Right cardiac atrium (tissue), 5 donors: ENCODE measurements around the gene HDGF. TPM values are rescaled to one million over a fixed set of nuclear protein-coding genes. Genes with fewer than 3 reads are reported as not detected.
A peak's percentile ranks its signal among the peaks of the same experiment; 100 is the strongest.

Experiments used
- ATAC-seq, 2 donors: fragments of 200-7000 bp; cut with Tn5 transposase; one replicate each; pipeline versions ENCODE4 v1.8.0 to v1.9.1; 2020; ENCODE audit warnings: moderate library complexity in 2 of 2, mild to moderate bottlenecking in 1 of 2
- DNase-seq, 3 donors: peaks; one replicate each; pipeline ENCODE4 v3.0.0-alpha.2; 2020
- H3K27ac ChIP-seq: one replicate; pipeline ENCODE4 v1.5.1; 2013; ENCODE audit warnings: mild to moderate bottlenecking, low read length, control low read depth, moderate library complexity
- H3K27me3 ChIP-seq: one replicate; pipeline ENCODE4 v1.6.1; 2013; ENCODE audit not compliant: control insufficient read depth, insufficient read depth
- H3K4me1 ChIP-seq: one replicate; pipeline ENCODE4 v1.6.1; 2013; ENCODE audit warnings: low read length; ENCODE audit not compliant: control insufficient read depth, insufficient read depth
- H3K4me3 ChIP-seq: one replicate; pipeline ENCODE4 v1.5.1; 2013; ENCODE audit warnings: low read length, control low read depth
- H3K9me3 ChIP-seq: one replicate; pipeline ENCODE4 v1.6.1; 2013; ENCODE audit warnings: low read length; ENCODE audit not compliant: control insufficient read depth
- WGBS: extraction: QIAGEN DNeasy Blood & Tissue Kit; methylation state at CpG from one replicate; pipeline ENCODE4 v1.1.7; 2013; 5-methylcytosine and 5-hydroxymethylcytosine counted together
- intact Hi-C, 4 donors: fragments of 100-400 bp; cut with DNase I; formaldehyde crosslinking; loops; one replicate each; pipeline versions ENCODE4 v1.11.0 to v1.14.0; 2022 to 2023
- polyA plus RNA-seq: library from polyadenylated mRNA; stranded (reverse); fragments of 200-250 nt; gene quantifications from one replicate; pipeline ENCODE4 v1.2.3, GENCODE V29; 2013
- total RNA-seq, 4 donors: library from RNA; stranded (reverse); fragmentation: NEBNext Ultra II Directional; extraction: Animal tissue kit (Norgen Biotek cat#: 25700); gene quantifications; one replicate each; pipeline ENCODE4 v1.2.1, GENCODE V29; 2021
- donor health status: healthy with polysubstance abuse.
- donor health status: DM: no; HTN: yes; CAD: no.
- donor health status: DM: no; HTN: no; CAD: no.
- donor health status: DM: no; HTN: yes; CAD: no; lungs with severe emphysema.
- donor health status: DM: yes; HTN: yes; CAD: no.

HDGF gene
- total and polyA plus RNA-seq, 5 donors: 124 to 171 (median 153) TPM

DNA sequence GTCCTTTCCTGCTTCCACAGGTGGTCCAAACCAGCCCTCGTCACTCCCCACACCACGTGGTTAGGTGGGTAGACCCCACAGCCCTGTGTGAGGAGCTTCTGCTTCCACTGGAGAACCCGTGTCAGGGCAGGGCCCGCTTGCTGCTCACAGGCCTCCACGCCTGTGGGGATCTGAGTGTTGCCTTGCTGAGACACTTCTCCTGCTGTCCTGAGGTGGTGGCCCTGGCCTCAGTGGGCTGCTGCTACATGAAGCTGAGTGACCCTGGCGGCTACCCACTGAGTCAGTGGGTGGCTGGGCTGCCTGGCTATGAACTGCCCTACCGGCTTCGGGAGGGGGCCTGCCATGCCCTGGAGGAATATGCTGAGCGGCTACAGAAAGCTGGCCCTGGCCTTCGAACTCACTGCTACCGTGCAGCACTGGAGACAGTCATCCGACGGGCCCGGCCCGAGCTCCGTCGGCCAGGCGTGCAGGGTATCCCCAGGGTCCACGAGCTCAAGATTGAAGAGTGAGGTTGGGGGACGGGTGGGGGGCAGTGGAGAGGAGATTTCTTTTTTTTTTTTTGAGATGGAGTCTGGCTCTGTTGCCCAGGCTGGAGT is 17.4 kb downstream of the HDGF start:
- 93% methylated on average over 20 of the region's 20 CpGs for WGBS
- no peaks in the 10 kb centered on the region for H3K27me3 ChIP-seq
- H3K4me3 ChIP-seq: no peak overlapping the region
- no peaks in the 10 kb centered on the region for H3K9me3 ChIP-seq
- ATAC-seq: no peak
- H3K27ac ChIP-seq: no peak overlapping the region
- intact Hi-C loops: no loop called here
- H3K4me1 ChIP-seq: no peaks in the 10 kb centered on the region
- peak in 1 of 3 donors; percentile 53 for DNase-seq

DNA sequence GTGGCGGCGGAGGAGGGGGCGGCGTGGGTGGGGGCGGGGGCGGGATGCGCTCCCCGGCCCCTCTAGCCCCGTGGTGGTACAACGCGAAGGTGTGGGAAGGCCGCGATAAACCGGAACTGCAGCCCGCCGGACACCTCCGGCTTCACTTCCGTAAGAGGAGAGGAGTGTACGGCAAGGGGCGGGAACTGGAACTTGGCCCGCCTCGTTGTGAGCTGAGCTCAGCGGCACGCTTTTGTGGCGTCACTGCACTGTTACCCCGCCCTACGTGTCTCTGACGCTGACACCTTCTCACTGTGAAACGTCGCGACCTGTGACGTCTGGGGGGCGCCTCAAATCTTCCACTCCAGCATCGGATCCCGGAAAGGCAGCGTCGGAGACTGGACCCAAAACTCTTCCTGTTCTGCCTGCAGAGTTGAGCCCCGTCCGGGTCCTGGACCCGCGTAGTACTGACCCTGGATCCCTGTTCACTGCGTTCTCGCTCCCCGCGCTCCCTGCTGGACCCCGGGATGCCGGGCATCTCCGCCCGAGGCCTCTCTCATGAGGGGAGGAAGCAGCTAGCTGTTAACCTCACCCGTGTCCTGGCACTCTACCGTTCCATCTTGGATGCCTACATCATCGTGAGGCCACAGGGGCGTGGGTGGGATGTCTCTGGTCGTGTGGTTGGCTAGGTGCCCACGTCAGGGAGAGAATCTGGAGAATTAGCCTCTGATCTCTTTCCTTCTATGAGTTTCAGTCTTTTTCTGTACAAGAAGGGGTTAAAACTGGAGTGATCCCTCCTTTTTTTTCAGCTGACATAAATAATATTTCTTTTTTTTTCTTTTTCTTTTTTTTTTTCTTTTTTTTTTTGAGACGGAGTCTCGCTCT is 22.6 kb downstream of the HDGF start, which contains the start of gene ISG20L2:
ISG20L2 (minus strand) TSS at position 168 of the 864 bp plus-strand sequence. CDS start 1,114 bp downstream, outside the sequence.
- Histone ChIP-seq H3K4me1 (peaks cover 18% of the 10 kb centered on the region), H3K4me3 (peak within 1 kb of the TSS; percentile 64), H3K27ac (peak within 1 kb of the TSS; percentile 78), H3K9me3 (no peaks in the 10 kb centered on the region), H3K27me3 (no peaks in the 10 kb centered on the region)
- ATAC-seq: peak; percentile 96 to 97
- DNase-seq: peak; percentile 98 to 99 (median 99)
- WGBS: under 1% methylated on average over 57 of the region's 57 CpGs
- intact Hi-C loops: loop anchor here in 2 of 4 donors (5.0 to 10.0 kb wide), 2 partner anchors 42 to 46 kb away; no protein-coding TSS in a partner anchor

DNA sequence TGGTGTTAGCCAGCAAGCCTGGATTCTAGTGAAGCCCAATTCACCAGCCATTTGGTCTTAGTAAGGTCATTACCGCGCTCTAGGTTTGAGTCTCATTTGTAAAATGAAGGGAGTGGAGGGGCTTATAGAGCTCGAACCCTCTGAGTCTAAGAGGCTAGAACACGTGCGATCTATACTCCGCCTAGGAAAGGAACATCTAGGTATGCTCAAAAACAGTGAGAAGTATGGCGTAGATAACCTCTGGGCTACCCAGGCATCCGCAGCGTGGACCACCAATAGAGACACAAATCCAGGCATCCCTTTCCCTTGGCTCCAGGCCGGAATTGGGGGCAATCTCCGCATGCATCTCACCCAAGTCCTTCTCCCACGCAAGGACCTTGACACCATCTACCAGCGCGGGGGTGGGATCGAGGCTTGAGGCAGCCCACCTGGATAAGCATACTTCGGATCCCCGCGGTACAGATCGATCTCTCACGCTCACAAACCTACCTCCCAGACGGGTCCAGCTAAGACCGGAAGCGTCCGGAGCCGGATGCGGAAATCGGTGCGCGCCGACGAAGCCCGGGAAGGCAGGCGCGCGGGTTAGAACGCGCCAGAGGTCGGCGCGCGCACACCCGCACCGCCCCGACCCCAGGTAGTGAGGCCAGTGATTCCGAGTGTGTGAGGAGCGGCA is 23.4 kb downstream of the HDGF start, which contains the start of gene METTL25B:
METTL25B (plus strand) TSS at position 544 of the 673 bp plus-strand sequence. CDS start 636 bp downstream, outside the sequence.
- no peaks in the 10 kb centered on the region for H3K9me3 ChIP-seq
- DNase-seq (peak; percentile 87 to 93 (median 93)), ATAC-seq (peak; percentile 84 to 85)
- H3K27ac ChIP-seq: peak within 1 kb of the TSS; percentile 78
- H3K4me1 ChIP-seq: peaks cover 18% of the 10 kb centered on the region
- intact Hi-C loops: loop anchor here in 3 of 4 donors (2.0 to 10.0 kb wide), 3 partner anchors 37 to 47 kb away; no protein-coding TSS in a partner anchor
- WGBS: under 1% methylated on average over 46 of the region's 46 CpGs
- no peaks in the 10 kb centered on the region for H3K27me3 ChIP-seq
- H3K4me3 ChIP-seq: peak within 1 kb of the TSS; percentile 64

DNA sequence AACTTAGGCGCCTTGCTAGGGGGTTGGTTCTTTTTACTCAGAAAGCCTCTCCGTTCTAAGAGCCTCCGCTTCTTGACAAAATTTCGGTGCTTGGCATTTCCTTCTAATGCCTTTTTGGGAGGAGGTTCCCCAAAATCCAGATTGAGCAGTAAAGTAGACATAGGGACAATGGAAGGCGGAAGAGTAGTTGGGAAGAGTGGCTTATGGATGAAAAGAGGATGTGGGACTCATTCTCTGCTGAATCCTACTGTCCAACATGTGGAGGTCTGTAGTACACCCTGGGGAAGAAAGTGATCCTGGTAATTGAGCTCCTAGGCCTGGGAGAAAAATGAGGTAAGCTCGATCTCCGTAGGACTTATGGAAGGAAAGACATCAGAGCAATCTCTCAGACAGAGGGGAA is 24.0 kb downstream of the HDGF start:
- H3K27me3 ChIP-seq: no peaks in the 10 kb centered on the region
- H3K4me1 ChIP-seq: peaks cover 18% of the 10 kb centered on the region
- H3K9me3 ChIP-seq: no peaks in the 10 kb centered on the region
- no peak overlapping the region for H3K27ac ChIP-seq
- intact Hi-C loops: loop anchor here in 3 of 4 donors (2.0 to 10.0 kb wide), 3 partner anchors 37 to 47 kb away; no protein-coding TSS in a partner anchor
- H3K4me3 ChIP-seq: peak overlapping the region; percentile 64
- no peak for ATAC-seq
- 52% methylated on average over 7 of the region's 7 CpGs for WGBS
- no peak for DNase-seq

DNA sequence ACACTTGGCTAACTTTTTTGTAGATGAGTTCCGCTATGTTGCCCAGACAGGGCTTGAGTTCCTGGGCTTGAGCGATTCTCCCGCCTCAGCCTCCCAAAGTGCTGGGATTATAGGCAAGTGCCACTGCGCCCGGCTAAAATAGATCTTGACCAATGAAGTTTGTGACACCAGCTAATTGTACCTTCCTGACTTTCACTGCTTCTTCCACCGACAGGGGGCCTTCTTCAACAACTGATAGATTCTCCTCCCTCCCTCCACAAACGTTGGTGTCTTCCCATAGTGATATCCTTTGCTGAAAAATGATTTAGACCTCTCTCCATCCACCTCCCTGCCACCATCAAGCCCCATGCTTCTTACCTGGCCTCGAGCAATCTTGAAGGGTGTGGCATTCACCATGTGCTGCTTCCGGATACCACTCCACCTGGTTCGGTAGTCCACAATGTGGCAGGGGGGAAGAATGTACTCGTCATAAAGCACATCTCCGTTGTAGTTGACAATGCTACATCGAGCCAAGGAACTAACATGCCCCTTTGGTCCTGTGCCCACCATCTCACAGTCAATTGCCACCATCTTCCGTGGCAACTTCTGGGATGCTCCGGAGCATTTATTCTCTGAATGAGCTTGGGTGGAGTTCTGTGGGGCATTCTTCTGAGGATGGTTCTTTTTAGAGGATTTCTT is 24.8 kb downstream of the HDGF start:
- peak in 1 of 3 donors; percentile 18 for DNase-seq
- Histone ChIP-seq H3K27ac (no peak overlapping the region), H3K4me1 (peaks cover 18% of the 10 kb centered on the region), H3K9me3 (no peaks in the 10 kb centered on the region), H3K4me3 (no peak overlapping the region), H3K27me3 (no peaks in the 10 kb centered on the region)
- 48% methylated on average over 15 of the region's 15 CpGs for WGBS
- no peak for ATAC-seq
- intact Hi-C loops: loop anchor here in 3 of 4 donors (2.0 to 10.0 kb wide), 3 partner anchors 36 to 48 kb away; no protein-coding TSS in a partner anchor

DNA sequence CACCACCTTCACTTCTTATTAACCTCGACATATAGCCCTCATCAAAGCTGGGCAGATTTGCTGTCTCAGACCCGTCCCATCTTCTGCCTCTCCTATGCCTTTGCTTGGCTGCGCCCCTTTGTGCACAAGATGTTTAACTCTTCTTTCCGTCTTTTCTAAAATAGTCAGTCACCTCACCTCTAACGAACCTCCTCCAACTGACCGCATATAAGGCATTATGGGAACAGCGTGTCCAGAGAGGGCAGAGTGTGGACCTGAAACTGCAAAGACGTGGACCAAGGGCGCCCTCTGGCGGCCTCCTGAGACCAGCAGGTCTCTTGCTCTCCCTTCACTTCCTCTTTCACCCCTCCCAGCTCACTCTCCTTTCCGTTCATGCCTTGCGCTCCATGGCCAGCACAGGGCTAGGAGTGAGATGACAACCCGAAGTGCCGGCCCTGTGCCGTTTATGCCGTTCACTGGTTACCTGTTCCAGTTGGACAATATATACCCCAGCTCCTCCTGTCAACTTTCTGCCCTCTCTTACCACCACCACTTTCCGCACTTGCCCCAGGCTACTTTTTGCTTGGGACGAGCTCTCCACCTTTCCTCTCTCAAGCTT is 25.7 kb downstream of the HDGF start:
- Histone ChIP-seq H3K27me3 (no peaks in the 10 kb centered on the region), H3K4me3 (peak overlapping the region; percentile 31), H3K27ac (peak overlapping the region; percentile 25), H3K9me3 (no peaks in the 10 kb centered on the region), H3K4me1 (peaks cover 18% of the 10 kb centered on the region)
- WGBS: 11% methylated on average over 18 of the region's 18 CpGs
- intact Hi-C loops: loop anchor here in 3 of 4 donors (2.0 to 10.0 kb wide), 4 partner anchors 35 to 49 kb away; no protein-coding TSS in a partner anchor
- peak; percentile 65 to 76 for ATAC-seq
- peak; percentile 90 to 97 (median 94) for DNase-seq

DNA sequence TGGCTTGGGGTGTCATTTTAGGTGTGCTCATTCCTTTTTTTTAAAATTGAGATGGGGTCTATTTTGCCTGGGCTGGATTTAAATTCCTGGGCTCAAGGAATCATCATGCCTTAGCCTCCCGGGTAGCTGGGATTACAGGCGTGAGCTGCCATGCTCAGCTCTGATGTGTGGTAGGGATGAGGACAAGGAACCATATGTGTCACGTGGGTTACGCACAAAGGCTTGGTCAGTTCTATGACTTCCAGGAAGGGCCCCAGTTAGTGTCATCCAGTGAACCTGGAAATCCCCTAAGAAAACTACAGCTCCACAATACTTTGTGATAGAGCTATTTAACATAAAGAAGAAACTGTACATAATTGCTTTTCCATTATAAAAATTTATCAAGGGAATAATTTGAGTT is 29.9 kb downstream of the HDGF start:
- intact Hi-C loops: loop anchor here in 2 of 4 donors (5.0 to 10.0 kb wide), 2 partner anchors 34 to 53 kb away; no protein-coding TSS in a partner anchor

DNA sequence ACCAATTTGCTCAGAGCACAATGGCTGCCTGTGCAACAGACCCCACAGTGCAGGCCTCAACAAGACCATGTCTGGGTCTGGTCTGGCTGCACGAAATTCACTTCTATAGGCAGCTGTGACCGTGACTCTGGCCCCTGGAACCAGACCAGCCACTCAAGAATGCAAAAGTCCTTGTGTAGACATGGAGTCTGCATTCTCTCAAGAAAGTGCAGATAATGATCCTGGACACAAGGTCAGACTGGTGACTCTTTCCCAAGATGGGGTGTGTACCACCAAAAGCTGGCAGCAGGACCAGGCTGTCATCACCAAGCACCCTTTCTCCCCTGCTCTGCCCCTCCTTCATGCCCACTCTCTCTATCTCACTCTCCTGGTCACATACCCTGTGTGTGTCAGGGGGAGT is 30.3 kb downstream of the HDGF start:
- H3K27me3 ChIP-seq: no peaks in the 10 kb centered on the region
- ATAC-seq (no peak), DNase-seq (peak in 1 of 3 donors; percentile 12)
- no peaks in the 10 kb centered on the region for H3K9me3 ChIP-seq
- WGBS: 60% methylated on average over 2 of the region's 2 CpGs
- intact Hi-C loops: loop anchor here in 2 of 4 donors (5.0 to 10.0 kb wide), 2 partner anchors 34 to 54 kb away; no protein-coding TSS in a partner anchor
- H3K27ac ChIP-seq: no peak overlapping the region
- H3K4me3 ChIP-seq: no peak overlapping the region
- H3K4me1 ChIP-seq: peaks cover 8% of the 10 kb centered on the region

More for the DNA sequence above, 29.9 kb downstream of the HDGF start:
- WGBS: 82% methylated on average over 4 of the region's 4 CpGs
- peaks cover 9% of the 10 kb centered on the region for H3K4me1 ChIP-seq
- no peaks in the 10 kb centered on the region for H3K9me3 ChIP-seq
- no peaks in the 10 kb centered on the region for H3K27me3 ChIP-seq
- no peak for DNase-seq
- H3K27ac ChIP-seq: no peak overlapping the region
- no peak for ATAC-seq
- H3K4me3 ChIP-seq: no peak overlapping the region

DNA sequence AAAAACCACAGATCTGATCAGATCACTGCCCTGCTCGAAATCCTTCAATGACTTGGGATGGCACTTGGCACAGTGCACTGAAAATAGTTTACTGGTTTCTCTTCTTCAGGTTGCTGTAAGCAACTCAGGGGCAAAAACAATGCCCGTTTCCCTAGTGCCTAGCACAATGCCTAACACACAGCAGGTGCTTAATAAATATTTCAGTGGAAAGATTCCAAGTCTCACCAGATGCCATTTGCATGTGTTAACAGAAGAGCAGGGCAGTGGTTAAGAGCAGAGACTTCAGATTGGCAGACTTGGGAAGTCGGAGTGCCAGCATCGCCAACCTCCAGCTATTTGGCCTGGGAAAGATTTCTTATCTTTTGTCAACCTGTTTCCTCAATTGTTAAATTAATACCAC is 34.1 kb downstream of the HDGF start:
- DNase-seq (peak in 1 of 3 donors; percentile 5), ATAC-seq (no peak)
- Histone ChIP-seq H3K9me3 (no peaks in the 10 kb centered on the region), H3K27ac (no peak overlapping the region), H3K4me1 (no peaks in the 10 kb centered on the region), H3K4me3 (no peak overlapping the region), H3K27me3 (no peaks in the 10 kb centered on the region)
- intact Hi-C loops: no loop called here
- 84% methylated on average over 4 of the region's 4 CpGs for WGBS
